Muscle of arm (tissue), 12 donors: Measurements from ENCODE around the gene ARMC9. TPM values are rescaled to one million over a fixed set of nuclear protein-coding genes. Genes with fewer than 3 reads are reported as not detected.

Experiments
- DNase-seq: peaks from one replicate; pipeline ENCODE4 v3.0.0-alpha.2; 2013
- polyA plus RNA-seq, 12 donors: library from polyadenylated mRNA; unstranded; fragments of 120-200 nt; gene quantifications; one replicate each; pipeline ENCODE4 v1.2.1, GENCODE V29; 2013; ENCODE audit not compliant: insufficient read length in 12 of 12

The ARMC9 gene
- polyA plus RNA-seq, 12 donors = 3.3 to 10.0 (median 5.5) TPM; not detected in 1

GRCh38 chr2:231203087-231203486 is 4.7 kb downstream of the ARMC9 start:
- DNase-seq = no peak

GRCh38 chr2:231204146-231204545 is 5.7 kb downstream of the ARMC9 start:
- DNase-seq = no peak

DNA sequence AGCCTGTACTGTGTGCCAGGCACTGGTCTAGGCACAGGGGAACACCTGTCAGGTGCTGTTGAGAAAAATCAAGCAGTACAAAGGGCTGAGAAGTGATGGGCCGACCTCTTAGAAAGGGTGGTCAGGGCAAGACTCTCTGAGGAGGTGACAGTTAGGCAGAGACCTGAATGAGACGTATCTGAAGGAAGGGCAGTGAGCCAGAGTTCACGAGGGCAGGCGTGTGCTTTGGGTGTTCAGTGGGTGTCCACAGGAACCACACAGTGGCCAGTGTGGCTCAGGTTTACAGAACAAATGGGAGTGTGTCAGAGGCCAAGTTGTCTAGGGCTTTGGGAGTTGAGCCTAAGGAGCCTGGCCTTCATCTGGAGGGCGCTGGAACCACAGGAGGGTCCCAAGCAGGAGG is 6.2 kb downstream of the ARMC9 start:
- DNase-seq = no peak

DNA sequence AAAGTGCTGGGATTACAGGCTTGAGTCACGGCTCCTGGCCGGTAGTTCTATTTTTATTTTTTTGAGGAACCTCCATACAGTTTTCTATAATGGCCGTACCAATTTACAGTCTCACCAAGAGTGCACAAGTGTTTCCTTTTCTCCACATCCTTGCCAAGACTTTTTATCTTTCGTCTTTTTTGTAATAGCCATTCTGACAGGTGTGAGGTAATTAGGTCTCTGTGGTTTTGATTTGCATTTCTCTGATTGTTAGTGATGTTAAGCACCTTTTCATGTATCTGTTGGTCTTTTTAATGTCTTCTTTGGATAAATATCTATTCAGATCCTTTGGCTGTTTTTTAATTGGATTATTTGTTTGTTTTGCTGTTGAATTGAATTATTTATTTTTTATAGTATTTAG is 9.3 kb downstream of the ARMC9 start:
- DNase-seq = no peak

DNA sequence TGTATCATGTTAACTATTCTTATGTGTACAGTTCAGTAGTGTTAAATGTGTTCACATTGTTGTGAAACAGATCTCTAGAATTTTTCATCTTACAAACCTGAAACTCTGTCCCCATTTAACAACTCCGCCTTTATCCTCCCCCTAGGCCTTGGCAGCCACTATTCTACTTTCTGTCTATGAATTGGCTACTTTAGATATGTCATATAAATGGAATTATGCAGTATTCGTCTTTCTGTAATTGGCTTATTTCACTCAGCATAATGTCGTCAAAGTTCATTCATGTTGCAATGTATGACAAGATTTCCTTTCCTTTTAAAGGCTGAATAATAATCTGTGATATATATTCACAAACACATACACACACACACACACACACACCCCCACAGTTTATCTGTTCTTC is 12.4 kb downstream of the ARMC9 start:
- no peak for DNase-seq

DNA sequence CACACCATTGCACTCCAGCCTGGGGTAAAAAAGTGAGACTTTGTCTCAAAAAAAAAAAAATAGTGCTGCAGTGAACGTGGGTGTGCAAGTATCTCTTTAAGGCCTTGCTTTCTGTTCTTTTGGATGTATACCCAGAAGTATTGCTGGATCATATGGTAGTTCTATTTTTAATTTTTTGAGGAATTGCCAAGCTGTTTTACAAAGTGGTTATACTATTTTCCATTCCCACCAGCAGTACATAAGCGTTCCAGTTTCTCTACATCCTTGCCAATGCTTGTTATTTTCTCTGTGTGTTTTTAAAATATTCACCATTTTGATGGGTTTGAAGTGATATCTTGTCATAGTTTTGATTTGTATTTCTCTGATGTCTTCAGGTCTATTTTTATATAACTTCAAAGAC is 13.1 kb downstream of the ARMC9 start:
- peak; percentile 75 for DNase-seq

DNA sequence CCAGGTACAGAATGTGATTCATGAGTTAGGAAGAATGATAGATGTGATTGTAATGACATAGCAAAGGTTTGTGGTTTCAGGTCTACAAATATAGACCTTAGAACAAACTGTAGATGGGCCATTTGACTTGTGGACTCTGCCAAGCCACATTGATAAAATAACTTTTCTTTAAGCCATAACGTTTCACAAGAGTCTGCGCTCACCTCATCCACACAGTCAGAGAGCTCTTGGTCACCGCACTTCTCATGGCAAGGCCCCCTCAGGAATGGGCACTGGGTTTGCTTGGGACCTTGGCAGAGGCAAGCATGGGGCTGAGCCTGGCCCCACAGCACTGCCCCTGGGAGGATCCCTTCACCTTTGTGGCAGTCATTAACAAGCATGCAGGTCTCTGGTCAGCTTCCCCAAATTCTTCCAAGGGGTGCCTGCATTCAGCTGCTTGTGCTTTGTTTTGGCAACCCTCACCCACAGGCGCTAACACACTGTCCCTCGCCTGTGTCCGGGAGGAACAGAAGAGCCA is 14.0 kb downstream of the ARMC9 start:
- no peak for DNase-seq

GRCh38 chr2:231213931-231214642 is 15.7 kb downstream of the ARMC9 start:
- no peak for DNase-seq

DNA sequence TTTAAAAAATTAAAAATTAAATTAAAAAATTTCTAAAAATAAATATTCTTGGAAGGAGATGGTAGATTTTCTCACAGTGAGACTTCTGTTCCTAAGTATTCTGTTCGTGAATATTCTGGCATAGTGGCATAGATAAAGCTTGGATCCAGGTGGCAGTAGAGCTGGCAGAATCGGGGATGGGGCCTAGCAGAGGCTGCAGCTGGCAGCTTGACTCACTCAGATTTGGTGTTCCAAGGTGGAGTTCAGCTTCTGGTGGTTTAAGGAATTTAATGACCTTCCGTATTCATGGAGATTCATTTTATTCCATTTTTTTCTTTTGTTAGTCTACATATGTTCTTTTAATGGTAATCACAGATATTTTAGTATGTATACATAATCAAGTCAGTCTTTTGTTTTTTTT is 19.9 kb downstream of the ARMC9 start:
- DNase-seq = no peak

DNA sequence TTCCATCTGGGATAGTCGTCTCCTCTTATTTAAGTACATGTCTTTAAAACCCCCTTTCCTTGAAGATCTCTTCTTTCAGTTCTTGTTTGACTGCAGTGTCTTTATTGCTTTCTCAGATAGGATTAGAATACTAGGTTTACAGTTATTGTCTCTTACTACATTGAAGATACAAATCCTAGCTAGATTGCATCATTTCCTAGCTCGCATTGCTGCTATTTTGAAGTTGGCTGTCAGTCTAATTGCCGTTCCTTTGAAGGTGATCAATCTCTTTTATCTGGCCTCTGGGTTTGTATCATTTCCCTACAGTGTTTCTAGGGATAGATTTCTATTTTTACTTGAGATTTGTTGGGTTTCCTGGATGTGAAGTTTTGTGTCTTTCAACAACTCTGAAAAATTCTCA is 20.9 kb downstream of the ARMC9 start:
- no peak for DNase-seq

DNA sequence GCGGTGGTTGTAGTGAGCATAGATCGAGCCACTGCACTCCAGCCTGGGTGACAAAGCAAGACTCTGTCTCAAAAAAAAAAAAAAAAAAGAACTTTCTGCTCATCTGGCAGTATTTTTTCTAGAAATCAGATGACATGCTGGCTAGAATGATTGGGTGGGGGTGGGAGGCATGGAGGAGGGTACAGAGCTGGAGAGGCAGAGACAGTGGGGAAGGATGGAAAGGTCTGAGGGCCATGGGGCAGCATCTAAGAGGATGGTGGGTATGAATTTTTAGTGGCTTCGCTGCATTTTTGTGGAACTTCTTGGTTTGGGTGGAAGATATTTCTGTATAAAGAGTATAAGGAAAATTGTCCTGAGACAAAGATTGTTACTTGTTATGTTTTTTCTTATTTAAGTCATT is 23.3 kb downstream of the ARMC9 start:
- DNase-seq = no peak

GRCh38 chr2:231222318-231223000 is 24.0 kb downstream of the ARMC9 start:
- DNase-seq = no peak

DNA sequence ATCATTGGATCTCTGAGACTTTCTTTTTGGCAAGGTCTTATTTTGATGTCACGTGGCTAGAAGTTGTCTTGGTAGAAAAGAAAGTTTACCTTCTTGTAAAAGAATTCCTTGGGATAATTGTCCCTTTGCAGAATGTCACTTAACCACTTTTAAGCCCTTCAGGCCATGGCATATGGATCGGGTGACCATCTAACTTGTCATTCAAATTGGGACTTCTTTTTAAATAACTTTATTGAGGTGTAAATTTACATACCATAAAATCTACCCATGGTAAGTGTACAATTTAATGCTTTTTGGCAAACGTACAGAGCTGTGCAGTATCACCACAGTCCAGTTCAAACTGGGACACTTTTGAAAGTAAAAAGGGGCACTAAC is 24.6 kb downstream of the ARMC9 start:
- no peak for DNase-seq

DNA sequence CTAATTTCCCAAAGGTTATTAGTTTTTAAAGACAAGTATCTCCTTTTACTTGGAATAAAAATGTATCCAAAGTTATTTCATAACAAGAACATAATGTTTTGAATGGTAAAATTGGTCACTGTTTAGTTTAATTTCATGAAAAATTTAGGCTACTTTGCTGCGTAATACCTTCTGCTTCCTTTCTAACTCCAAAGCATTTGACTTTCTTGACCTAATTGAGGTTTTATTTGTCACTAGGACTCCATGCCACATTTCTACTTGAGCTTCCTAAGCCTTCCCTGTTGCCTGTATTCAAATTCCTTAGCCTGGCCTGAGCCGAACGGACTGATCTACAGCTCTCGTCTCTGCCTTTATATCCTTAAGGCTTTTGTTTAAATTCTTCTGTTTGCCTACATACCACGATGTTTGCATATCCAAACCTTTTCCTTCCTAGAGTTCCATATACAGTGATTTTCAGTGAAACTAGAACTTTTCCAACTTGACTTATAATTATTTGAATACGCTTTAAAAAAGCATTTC is 25.1 kb downstream of the ARMC9 start:
- no peak for DNase-seq

DNA sequence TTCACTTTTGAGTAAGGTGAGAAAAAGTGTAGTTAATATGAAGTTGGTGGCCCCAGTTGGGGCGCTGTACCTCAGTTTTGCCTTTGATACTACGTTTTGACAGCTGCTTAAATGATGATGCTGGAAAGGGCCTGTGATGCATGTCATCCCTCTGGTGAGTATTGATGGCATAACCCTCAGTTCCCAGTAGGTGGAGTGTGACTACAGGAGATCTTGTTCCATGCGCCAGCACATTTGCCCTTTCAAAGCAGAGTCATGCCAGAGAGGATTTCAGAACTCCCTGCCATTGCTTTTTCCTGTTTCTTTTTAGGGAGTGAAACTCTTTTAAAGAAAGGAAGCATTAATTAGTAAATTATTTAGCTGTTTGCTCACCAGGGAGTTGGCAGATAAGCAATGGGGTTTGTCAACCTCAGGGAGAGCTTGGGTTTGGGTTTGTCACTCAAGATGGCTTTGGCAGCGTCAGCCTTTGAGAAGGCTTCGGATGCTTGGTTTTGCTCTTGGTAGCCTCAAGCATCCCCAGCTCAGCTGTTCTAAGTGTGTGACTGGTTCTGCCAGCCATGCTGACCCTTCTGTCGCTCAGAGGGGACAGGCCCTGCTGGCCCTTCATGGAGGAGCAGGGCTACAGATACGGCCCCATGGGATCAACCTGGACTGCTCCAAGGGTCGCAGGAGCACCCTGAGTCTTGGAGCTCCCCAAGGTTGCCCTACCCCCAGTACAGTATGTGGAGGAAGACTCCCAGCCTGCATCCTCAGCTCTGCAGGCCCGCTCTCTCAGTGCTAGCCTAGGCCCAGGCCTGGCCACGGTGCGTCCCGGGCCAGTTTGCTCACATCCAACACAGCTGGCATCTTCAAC is 29.1 kb downstream of the ARMC9 start:
- peak; percentile 63 for DNase-seq

DNA sequence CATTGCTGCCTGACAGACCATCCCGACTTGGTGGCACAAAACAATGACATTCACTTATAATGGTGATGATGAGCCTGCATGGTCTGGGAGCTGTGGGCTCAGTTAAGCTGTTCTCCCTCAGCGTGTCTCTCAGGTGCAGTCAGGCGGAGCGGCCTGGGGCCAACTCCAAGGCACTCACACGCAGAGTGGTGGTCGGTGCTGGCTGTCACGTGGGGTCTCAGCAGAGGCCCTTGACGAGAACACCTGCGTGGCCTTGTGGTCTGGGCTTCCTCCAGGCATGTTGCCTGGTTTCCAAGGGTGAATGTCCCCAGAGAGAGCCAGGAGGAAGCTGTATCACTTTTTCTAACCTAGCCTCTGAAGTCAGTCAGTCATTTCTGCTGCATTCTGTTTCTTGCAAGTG is 29.8 kb downstream of the ARMC9 start:
- DNase-seq = no peak

- no peak for DNase-seq
Measured at GRCh38 chr2:231228974-231229529, 30.6 kb downstream of the ARMC9 start.

GRCh38 chr2:231235217-231235616 is 36.8 kb downstream of the ARMC9 start:
- DNase-seq = no peak

DNA sequence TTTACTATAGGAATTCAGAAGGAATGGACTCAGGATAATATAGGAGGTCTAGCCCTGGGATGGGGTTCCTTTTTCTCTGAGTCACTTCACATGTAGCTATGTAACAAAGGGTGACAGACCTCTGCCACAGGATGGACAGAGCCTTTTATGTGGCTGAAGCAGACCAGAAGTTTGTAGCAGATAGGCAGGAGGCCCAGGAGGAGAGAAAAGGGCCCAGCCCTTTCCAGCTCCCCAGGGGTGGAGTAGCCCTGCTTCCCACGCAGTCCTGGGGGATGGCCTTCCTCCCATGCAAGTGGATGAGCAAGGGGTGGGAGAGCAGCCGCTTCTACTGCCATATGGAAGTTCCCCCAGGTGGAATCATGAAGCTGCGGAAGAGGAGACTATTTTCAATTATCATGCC is 40.3 kb downstream of the ARMC9 start:
- DNase-seq = no peak

DNA sequence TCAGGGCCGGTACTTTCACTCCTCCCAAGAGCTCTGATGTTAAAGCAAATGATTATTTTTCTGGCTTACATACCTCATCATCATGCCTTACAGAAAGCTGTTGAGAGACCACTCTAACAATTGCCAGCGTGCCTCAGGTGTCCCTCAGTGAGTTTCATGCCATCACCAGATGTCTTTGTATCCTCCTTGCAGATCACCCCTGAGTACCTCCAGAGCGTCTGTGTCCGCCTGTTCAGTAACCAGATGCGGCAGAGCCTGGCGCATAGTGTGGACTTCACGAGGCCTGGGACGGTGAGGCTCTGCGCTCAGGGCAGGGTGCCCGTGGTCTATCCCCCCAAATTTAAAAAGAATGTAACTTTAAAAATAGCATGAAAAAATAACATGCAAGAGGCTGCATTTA is 41.3 kb downstream of the ARMC9 start:
- no peak for DNase-seq

- peak; percentile 51 for DNase-seq
Measured at GRCh38 chr2:231241755-231242507, 43.5 kb downstream of the ARMC9 start.
